GM18508 (cell line): Measurements from ENCODE around the gene AKAP8L.
"Not testable (repeated sequence)": the region's sequence is repeated elsewhere in the genome, so short reads cannot be mapped to it uniquely, and the experiment has no call there.

Source experiments
- ATAC-seq: cut with Tn5 transposase; IDR thresholded peaks from one replicate; pipeline ENCODE4 v1.9.1; 2021; ENCODE audit warnings: moderate number of reproducible peaks; ENCODE audit not compliant: insufficient read depth, unreplicated experiment

The AKAP8L gene

GRCh38 chr19:15421721-15422260 lies 3.0 kb upstream of the AKAP8L start:
- no peak for ATAC-seq

DNA sequence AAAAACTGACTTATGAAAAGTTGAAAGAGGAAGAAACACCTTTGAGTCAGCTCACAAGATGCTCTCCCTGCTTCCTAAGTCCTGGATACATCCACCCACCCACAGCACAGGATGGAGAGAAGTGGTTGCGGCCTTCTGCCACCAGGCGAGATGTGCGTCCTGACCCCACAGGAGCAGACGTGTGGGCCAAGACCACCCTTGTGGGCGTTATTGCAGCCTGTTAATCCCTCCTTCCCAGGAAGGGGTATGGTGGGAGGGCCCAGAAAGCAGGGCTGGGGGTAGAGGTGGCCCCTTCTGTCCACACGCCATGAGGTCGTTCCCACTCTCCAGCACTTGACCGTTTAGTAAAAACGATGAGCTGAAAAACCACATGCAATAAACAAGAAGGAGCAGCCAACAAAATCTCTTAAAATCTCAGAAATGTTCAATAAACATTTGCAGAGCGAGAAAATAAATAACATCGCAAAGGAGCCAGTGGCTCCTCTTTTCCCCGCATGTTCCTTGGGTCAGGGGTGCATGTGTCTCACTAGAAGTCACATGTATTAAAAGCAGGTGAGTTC lies 2.4 kb upstream of the AKAP8L start:
- no peak for ATAC-seq

GRCh38 chr19:15419413-15420025 lies 731 bp upstream of the AKAP8L start:
- no peak for ATAC-seq

DNA sequence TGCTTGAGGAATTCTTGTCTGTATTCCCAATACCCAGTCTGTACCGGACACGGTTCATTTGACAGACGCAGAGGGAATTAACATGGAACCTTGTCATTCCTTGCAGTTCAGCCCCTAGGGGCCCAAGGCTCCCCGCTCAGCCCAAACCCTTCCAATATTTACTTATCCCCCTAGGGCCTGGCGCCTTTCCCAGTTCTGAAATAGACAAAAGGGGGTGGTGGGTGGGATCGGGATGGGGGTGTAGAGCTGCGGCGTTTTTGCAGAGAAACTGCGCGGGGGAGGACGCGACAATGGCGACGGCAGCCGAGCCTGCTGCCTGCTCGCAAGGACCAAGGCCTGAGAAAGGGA lies 583 bp downstream of the AKAP8L start:
- ATAC-seq: no peak

GRCh38 chr19:15417699-15418098 lies 1.1 kb downstream of the AKAP8L start:
- no peak for ATAC-seq

- no peak for ATAC-seq
Observed at GRCh38 chr19:15412832-15413231, 6.0 kb downstream of the AKAP8L start.

DNA sequence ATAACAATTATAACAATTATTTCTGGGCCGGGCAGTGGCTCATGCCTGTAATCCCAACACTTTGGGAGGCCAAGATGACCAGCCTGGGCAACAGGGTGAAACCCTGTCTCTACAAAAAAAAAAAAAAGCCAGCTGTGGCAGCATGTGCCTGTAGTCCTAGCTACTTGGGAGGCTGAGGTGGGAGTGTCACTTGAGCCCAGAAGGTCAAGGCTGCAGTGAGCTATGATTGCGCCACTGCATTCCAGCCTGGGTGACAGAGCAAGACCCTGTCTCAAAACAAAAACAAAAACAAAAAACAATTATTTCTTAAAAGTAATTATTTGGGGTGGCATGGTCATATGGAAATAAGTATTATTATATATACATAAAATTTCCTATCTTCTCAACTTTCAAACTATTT lies 7.4 kb downstream of the AKAP8L start:
- not testable (repeated sequence) for ATAC-seq

DNA sequence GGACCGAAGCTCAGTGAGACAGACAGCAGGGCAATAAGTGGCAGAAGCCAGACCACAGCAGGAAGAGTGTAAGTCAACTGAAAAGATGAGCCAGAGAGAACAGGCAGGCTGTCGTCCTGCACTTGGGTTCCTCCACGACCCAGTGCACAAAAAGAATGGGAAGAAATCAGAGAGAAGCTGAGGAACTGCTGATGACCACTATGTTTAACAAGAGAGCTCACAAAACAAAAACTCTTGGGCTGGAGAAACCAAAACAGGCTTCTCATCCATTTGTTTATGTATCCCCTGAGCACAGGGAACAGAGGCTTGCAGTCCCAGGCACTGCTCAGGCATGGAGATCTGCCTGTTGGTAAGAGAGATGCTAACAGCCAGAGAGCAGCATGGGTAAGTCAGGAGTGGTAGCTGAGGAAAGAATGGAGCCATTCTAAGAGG lies 14.0 kb downstream of the AKAP8L start:
- no peak for ATAC-seq

GRCh38 chr19:15404097-15404779 lies 14.6 kb downstream of the AKAP8L start:
- no peak for ATAC-seq

DNA sequence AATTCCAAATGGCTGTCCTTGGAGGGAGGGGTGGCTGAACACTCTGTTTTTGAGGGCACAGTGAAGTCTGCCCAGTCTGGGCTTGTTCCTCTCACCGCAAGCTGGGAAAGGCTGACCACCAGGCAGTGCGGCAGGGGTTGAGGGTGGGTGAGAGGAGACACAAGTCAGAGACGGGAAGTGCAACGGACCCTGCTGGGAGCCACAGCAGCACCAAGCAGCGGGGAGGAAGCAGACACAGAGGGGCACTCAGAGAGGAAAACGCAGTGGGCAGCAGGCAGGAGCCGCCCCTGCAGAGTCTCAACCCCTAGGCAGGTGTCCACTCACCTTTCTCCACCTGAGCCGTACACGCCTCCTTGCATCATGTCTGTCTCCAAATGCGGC lies 15.6 kb downstream of the AKAP8L start:
- no peak for ATAC-seq

GRCh38 chr19:15402411-15403150 lies 16.2 kb downstream of the AKAP8L start:
- ATAC-seq: no peak

DNA sequence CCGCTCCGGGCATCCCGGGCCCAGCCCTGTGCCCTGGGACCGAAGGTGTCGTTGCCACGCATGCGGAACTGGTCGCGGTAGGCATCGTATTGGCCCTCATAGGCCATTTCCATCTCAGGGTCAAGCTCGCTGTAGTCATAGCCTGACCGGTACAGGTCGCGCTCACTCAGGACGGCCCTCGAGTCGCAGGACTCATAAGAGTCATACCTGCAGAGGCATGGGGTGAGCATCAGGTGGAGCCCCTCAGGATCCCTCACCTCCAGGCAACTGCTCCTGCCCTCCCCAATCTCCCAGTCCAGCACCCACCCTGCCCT lies 17.4 kb downstream of the AKAP8L start:
- no peak for ATAC-seq

- ATAC-seq: no peak
Observed at GRCh38 chr19:15400521-15401396, 18.0 kb downstream of the AKAP8L start.

DNA sequence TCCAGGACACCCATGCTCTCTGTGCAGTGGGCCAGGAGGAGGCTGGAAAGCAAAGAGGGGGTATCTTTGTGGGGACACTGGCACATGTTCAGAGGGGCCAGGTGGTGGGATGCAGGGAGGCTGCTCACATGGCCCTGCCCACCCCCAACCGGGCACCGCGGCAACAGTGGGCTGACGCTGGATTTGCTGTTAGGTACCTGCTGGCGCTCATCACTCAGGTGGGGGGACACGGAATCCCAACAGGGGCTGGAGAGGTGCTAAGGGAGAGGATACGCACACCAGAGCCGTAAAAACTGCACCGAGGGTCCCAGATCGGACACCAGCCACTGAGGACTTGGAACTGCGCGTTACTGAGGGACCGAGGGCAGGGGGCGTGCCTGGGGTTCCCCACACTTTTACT lies 19.2 kb downstream of the AKAP8L start:
- no peak for ATAC-seq

- no peak for ATAC-seq
Observed at GRCh38 chr19:15399234-15399515, 19.6 kb downstream of the AKAP8L start.

DNA sequence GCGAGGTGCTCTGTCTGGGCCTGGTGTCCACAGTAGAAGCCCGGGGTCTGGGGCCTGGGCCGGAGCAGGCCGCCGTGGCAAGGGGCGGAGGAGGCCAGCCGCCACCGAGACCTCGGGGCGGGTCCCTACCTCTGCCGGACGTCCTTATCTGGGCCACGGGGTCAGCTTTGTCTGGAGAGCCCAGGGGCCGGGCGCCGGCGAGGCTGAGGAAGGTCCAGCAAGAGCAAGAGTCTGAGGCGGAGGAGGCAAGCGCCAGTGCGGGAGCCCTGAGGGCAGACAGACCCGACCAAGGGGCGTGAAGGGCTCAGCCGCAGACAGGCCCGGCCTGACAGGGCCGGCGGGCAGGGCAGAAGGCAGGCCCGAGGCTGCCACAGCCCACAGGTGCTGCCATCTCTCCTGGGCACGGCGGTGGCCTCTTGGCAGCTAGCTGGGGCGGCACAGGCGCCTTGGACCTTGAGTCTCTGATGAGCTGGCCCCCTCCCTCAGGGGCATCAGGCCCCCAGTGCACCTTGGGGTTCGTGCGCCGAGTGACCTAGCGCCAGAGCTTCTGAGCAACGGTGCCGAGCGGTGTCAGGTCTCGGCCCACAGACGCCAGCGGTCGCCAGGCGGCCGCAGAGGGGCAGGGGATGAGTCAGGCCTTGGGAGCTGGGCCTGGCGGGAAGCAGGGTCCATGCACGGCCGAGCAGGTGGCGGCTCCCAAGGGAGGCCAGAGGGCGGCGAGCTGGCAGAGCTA lies 20.1 kb downstream of the AKAP8L start:
- ATAC-seq: no peak

DNA sequence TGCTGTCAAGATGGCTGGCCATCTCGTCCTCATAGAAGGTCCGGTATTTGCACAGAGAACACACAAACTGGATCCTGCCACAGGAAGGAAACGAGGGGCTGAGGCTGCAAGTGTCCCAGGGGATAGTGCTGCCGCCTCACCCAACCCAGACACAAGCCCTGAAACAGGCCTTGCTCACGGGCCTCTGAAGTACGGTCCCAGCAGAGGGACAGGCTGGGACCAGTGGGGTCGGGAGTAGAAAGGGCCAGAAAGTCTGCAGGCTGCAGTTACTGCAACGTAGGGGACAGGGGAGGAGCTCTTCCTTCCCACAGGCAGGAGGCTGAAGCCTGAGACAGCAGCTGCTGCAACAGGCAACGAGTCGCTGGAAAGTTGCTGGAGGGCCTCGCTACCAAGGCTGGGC lies 21.0 kb downstream of the AKAP8L start:
- no peak for ATAC-seq

GRCh38 chr19:15397236-15397635 lies 21.6 kb downstream of the AKAP8L start:
- ATAC-seq: no peak

- no peak for ATAC-seq
Observed at GRCh38 chr19:15396436-15396835, 22.4 kb downstream of the AKAP8L start.

DNA sequence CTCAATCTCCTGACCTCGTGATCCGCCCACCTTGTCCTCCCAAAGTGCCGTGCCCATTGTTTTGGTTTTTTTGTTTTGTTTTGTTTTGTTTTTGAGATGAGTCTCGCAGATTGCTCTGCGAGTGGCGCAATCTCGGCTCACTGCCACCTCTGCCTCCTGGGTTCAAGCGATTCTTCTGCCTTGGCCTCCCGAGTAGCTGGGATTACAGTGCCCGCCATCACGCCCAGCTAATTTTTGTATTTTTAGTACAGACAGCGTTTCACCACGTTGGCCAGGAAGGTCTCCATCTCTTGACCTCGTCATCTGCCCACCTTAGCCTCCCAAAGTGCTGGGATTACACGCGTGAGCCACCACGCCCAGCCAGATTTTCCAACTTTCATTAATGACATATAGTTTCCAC lies 23.5 kb downstream of the AKAP8L start:
- ATAC-seq: not testable (repeated sequence)
